Psoas muscle (tissue), 8 donors: Measurements from ENCODE around the gene KPNA4. TPM values are rescaled to one million over a fixed set of nuclear protein-coding genes. Genes with fewer than 3 reads are reported as not detected.

Experiments
- ATAC-seq, 4 donors: fragments of 200-7000 bp; cut with Tn5 transposase; one replicate each; pipeline ENCODE4 v1.9.1; 2020; ENCODE audit warnings: moderate library complexity in 3 of 4, mild to moderate bottlenecking in 2 of 4
- DNase-seq, 2 donors: peaks; one replicate each; pipeline ENCODE4 v3.0.0-alpha.2; 2020
- H3K27ac ChIP-seq: fragments of 200-600 bp; one replicate; pipeline ENCODE4 v1.8.0; 2022
- H3K27me3 ChIP-seq, 3 donors: fragments of 200-600 bp in 1 of 3; one replicate each; pipeline versions ENCODE4 v1.6.1 to v1.8.0; 2013 to 2022; ENCODE audit warnings: low read length in 2 of 3, mild to moderate bottlenecking in 2 of 3, moderate library complexity in 1 of 3; ENCODE audit not compliant: insufficient read depth in 3 of 3
- H3K36me3 ChIP-seq, 2 donors: fragments of 200-600 bp in 1 of 2; one replicate each; pipeline versions ENCODE4 v1.6.1 to v1.8.0; 2013 to 2022; ENCODE audit warnings: low read depth in 1 of 2, mild to moderate bottlenecking in 1 of 2, moderate library complexity in 1 of 2; ENCODE audit not compliant: insufficient read depth in 1 of 2
- H3K4me1 ChIP-seq: fragments of 200-600 bp; one replicate; pipeline ENCODE4 v1.8.0; 2022
- H3K4me3 ChIP-seq: fragments of 200-600 bp; one replicate; pipeline ENCODE4 v1.8.0; 2022; ENCODE audit warnings: mild to moderate bottlenecking
- H3K9me3 ChIP-seq: fragments of 200-600 bp; one replicate; pipeline ENCODE4 v1.8.0; 2022
- CTCF ChIP-seq: fragments of 200-600 bp; IDR thresholded peaks from one replicate; pipeline ENCODE4 v1.8.0; 2022; ENCODE audit warnings: antibody characterized with exemption
- WGBS, 3 donors: extraction: QIAGEN DNeasy Blood & Tissue Kit; methylation state at CpG; one replicate each; pipeline versions ENCODE4 v1.1.6 to v1.1.7; 2013; 5-methylcytosine and 5-hydroxymethylcytosine counted together
- intact Hi-C, 2 donors: fragments of 100-400 bp; cut with DNase I; formaldehyde crosslinking; loops; one replicate each; pipeline versions ENCODE4 v1.11.0 to v1.14.2; 2022
- polyA plus RNA-seq, 3 donors: library from polyadenylated mRNA; stranded (reverse); fragments of 200-250 nt; gene quantifications; one replicate each; pipeline ENCODE4 v1.2.3, GENCODE V29; 2013
- total RNA-seq, 4 donors: library from RNA; stranded (reverse); fragmentation: NEBNext Ultra II Directional in 2 of 4; extraction: Animal tissue kit (Norgen Biotek cat#: 25700) in 2 of 4; gene quantifications; one replicate each; pipeline versions ENCODE4 v1.2.1 to v1.2.4, GENCODE V29; 2021 to 2023
- donor health status: healthy with polysubstance abuse.
- donor health status: DM: no; HTN: no; CAD: no; lungs with moderate emphysema.
- donor health status: Bipolar disorder and iron deficiency.
- donor health status: healthy.
- donor health status: DM: yes; HTN: yes; CAD: no.
- donor health status: DM: no; HTN: no; CAD: no.
- donor health status: DM: no; HTN: no; CAD: no.
- donor health status: DM: yes; HTN: yes; CAD: no.

Gene KPNA4
- total and polyA plus RNA-seq, 7 donors = 48.5 to 236 (median 197) TPM

GRCh38 chr3:160553827-160554226 lies 11.5 kb downstream of the KPNA4 start:
- DNase-seq = no peak
- no peak for TF ChIP-seq CTCF
- Histone ChIP-seq H3K4me3 (no peak overlapping the region), H3K27me3 (no peaks in the 10 kb centered on the region), H3K4me1 (peaks cover 41% of the 10 kb centered on the region), H3K27ac (no peak overlapping the region), H3K36me3 (no peaks in the 10 kb centered on the region), H3K9me3 (peaks cover 7% of the 10 kb centered on the region)
- intact Hi-C loops = no loop called here
- 69 to 86% (median 72%) methylated on average over 1 of the region's 1 CpG for WGBS, 3 donors
- no peak for ATAC-seq

GRCh38 chr3:160546727-160547126 lies 18.6 kb downstream of the KPNA4 start:
- Histone ChIP-seq H3K36me3 (no peaks in the 10 kb centered on the region), H3K27me3 (no peaks in the 10 kb centered on the region), H3K4me1 (peaks cover 39% of the 10 kb centered on the region), H3K4me3 (no peak overlapping the region), H3K27ac (no peak overlapping the region), H3K9me3 (peaks cover 7% of the 10 kb centered on the region)
- 93 to 95% (median 94%) methylated on average over 4 of the region's 4 CpGs for WGBS, 3 donors
- TF ChIP-seq CTCF = no peak
- ATAC-seq = no peak
- intact Hi-C loops = no loop called here
- DNase-seq = no peak

- intact Hi-C loops = loop anchor here in 1 of 2 donors (2.0 kb wide), 1 partner anchor 15 kb away; no protein-coding TSS in a partner anchor
- no peaks in the 10 kb centered on the region for H3K36me3 ChIP-seq
- ATAC-seq (peak in 2 of 4 donors; percentile 31 to 46), DNase-seq (no peak)
- WGBS, 3 donors = 43 to 54% (median 50%) methylated on average over 3 of the region's 3 CpGs
- H3K9me3 ChIP-seq = peaks cover 7% of the 10 kb centered on the region
- no peak overlapping the region for H3K27ac ChIP-seq
- no peaks in the 10 kb centered on the region for H3K27me3 ChIP-seq
- TF ChIP-seq CTCF = no peak
- no peak overlapping the region for H3K4me3 ChIP-seq
- H3K4me1 ChIP-seq = peaks cover 49% of the 10 kb centered on the region
Measured at GRCh38 chr3:160545504-160545871, 19.9 kb downstream of the KPNA4 start.

GRCh38 chr3:160544844-160545503 lies 20.4 kb downstream of the KPNA4 start:
- no peak for ATAC-seq
- Histone ChIP-seq H3K4me3 (no peak overlapping the region), H3K4me1 (peaks cover 53% of the 10 kb centered on the region), H3K36me3 (no peaks in the 10 kb centered on the region), H3K27ac (no peak overlapping the region), H3K9me3 (peaks cover 7% of the 10 kb centered on the region), H3K27me3 (no peaks in the 10 kb centered on the region)
- 41 to 45% (median 45%) methylated on average over 2 of the region's 2 CpGs for WGBS, 3 donors
- intact Hi-C loops = loop anchor here in 1 of 2 donors (2.0 kb wide), 1 partner anchor 16 kb away; no protein-coding TSS in a partner anchor
- no peak for DNase-seq
- TF ChIP-seq CTCF = no peak

GRCh38 chr3:160540551-160540950 lies 24.8 kb downstream of the KPNA4 start:
- Histone ChIP-seq H3K36me3 (peaks cover 0 to 7% of the 10 kb centered on the region in 2 donors), H3K4me3 (no peak overlapping the region), H3K27ac (no peak overlapping the region), H3K27me3 (no peaks in the 10 kb centered on the region), H3K4me1 (peaks cover 70% of the 10 kb centered on the region), H3K9me3 (no peaks in the 10 kb centered on the region)
- intact Hi-C loops = no loop called here
- TF ChIP-seq CTCF = no peak
- ATAC-seq (no peak), DNase-seq (no peak)
- WGBS, 3 donors = 90 to 97% (median 94%) methylated on average over 2 of the region's 2 CpGs
